ENCODE data around the gene NRSN2.

The NRSN2 gene

DNA sequence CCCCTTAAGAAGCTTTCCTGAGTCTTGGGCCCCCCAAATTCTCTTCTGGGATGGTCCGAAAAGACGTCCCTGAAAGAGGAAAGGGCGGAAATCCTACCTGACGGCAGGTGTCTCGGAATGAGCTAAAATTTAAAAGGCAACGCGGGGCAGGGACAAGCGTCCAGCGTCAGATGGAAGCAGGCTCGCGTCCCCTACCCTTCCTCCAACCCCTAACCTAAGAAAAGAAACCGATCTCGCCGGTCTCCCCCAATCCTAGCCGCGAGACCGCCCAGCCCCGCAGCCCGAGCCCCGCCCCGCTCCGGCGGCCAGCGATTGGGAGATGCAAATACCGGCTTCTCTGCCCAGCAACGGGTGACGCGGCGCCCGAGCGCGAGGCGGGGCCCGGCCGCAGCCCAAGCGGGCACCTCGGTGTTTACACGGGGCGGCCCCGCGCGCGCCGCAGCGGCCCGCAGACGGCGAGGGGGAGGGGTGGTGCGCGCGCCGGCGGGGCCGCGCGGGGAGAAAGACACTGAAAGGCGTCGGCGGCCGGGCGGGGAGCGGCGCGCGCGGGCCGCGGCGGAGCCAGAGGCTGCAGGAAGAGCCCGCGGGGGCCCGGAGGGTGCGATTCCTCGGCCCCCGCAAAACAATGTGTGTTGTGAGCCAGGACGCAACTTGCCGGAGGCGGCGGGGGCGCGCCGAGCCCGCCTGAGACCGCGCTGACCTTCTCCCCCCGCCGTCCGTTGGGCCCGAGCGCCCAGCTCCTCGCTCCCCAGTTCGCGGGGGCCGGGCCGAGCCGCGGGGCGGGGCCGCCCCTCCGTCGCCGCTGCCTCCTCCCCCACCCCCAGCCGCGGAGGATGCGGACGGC lies 21.6 kb upstream of the NRSN2 start, which contains the start of gene SOX12:
SOX12 (plus strand) TSS at position 508 of the 844 bp plus-strand sequence. CDS start 373 bp downstream, outside the sequence.
- peaks cover 15% of the 10 kb centered on the region; the same call in 1 of the 2 replicates for H3K36me3 ChIP-seq
- H4K20me1 ChIP-seq: peaks cover 37% of the 10 kb centered on the region
- H3K4me2 ChIP-seq: peak within 1 kb of the TSS; percentile 99
- H3K4me1 ChIP-seq: peaks cover 34% of the 10 kb centered on the region
- no peaks in the 10 kb centered on the region for H3K27me3 ChIP-seq
- H3K4me3 ChIP-seq: peak within 1 kb of the TSS; percentile 94
- H3K9ac ChIP-seq: peak within 1 kb of the TSS; percentile 92
- peak within 1 kb of the TSS; percentile 93 for H3K27ac ChIP-seq
- no peaks in the 10 kb centered on the region for H3K9me3 ChIP-seq
- no peak for TF ChIP-seq Cebpa-rat (IDR thresholded peaks at IDR 0.05)

DNA sequence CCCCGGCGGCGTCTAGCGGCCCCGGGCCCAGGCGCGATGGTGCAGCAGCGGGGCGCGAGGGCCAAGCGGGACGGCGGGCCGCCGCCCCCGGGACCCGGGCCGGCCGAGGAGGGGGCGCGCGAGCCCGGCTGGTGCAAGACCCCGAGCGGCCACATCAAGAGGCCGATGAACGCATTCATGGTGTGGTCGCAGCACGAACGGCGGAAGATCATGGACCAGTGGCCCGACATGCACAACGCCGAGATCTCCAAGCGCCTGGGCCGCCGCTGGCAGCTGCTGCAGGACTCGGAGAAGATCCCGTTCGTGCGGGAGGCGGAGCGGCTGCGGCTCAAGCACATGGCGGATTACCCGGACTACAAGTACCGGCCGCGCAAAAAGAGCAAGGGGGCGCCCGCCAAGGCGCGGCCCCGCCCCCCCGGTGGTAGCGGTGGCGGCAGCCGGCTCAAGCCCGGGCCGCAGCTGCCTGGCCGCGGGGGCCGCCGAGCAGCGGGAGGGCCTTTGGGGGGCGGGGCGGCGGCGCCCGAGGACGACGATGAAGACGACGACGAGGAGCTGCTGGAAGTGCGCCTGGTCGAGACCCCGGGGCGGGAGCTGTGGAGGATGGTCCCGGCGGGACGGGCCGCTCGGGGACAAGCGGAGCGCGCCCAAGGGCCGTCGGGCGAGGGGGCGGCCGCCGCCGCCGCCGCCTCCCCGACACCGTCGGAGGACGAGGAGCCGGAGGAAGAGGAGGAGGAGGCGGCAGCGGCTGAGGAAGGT lies 20.8 kb upstream of the NRSN2 start:
- peaks cover 15% of the 10 kb centered on the region; the same call in 1 of the 2 replicates for H3K36me3 ChIP-seq
- H3K27ac ChIP-seq: peak overlapping the region; percentile 93
- peak overlapping the region; percentile 94 for H3K4me3 ChIP-seq
- peaks cover 45% of the 10 kb centered on the region for H4K20me1 ChIP-seq
- H3K9me3 ChIP-seq: no peaks in the 10 kb centered on the region
- peak overlapping the region; percentile 92 for H3K9ac ChIP-seq
- H3K4me1 ChIP-seq: peaks cover 38% of the 10 kb centered on the region
- H3K27me3 ChIP-seq: no peaks in the 10 kb centered on the region
- no peak for TF ChIP-seq Cebpa-rat (IDR thresholded peaks at IDR 0.05)
- peak overlapping the region; percentile 99 for H3K4me2 ChIP-seq

GRCh38 chr20:326645-327185 lies 20.2 kb upstream of the NRSN2 start:
- Histone ChIP-seq H3K9me3 (no peaks in the 10 kb centered on the region), H4K20me1 (peaks cover 51% of the 10 kb centered on the region), H3K27me3 (no peaks in the 10 kb centered on the region), H3K27ac (peak overlapping the region; percentile 93), H3K36me3 (peaks cover 15% of the 10 kb centered on the region; the same call in 1 of the 2 replicates), H3K4me1 (peaks cover 38% of the 10 kb centered on the region), H3K4me2 (peak overlapping the region; percentile 99), H3K9ac (peak overlapping the region; percentile 92), H3K4me3 (peak overlapping the region; percentile 94)
- no peak for TF ChIP-seq Cebpa-rat (IDR thresholded peaks at IDR 0.05)

DNA sequence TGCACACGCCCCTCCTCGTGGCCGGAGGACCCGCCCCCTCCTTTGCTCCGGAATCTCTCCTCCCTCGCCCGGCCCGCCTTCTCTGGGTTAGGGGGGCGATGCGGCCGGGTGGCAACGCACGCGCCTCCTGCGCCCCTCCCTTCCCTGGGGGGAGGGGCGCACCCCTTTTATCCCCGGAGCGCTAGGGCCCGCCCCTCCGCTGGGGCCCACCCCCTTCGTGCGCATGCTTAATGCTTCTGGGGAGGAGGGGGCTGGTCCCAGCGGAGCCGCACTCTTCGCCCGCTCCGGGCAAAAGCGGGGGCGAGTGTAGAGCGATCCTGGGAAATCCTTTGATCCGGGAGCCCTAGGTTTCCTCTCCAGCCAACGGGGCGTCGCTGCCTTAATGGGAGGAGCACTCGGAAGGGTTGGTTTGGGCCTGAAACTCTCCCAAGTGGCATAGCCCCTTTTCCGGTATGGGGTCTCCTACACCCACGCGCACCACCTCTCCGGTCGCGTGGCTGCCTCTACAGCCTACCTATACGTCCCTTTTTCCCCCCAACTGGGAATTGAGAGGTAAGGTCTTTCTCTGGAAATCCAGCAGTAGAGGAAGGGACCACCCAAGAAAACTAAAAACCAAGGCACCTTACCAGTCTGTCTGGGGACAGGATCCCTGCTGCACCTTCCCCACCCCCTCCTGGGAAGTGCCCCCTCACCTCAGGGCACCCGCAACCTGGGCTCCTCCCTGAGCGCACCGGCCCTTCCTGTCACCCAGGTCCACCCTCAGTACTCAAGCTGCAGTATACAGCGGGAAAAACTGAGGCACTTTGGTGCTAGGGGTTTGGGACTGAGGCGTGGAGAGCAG lies 19.5 kb upstream of the NRSN2 start:
- no peak for TF ChIP-seq Cebpa-rat (IDR thresholded peaks at IDR 0.05)
- no peaks in the 10 kb centered on the region for H3K27me3 ChIP-seq
- peaks cover 15% of the 10 kb centered on the region; the same call in 1 of the 2 replicates for H3K36me3 ChIP-seq
- peaks cover 38% of the 10 kb centered on the region for H3K4me1 ChIP-seq
- peak overlapping the region; percentile 94 for H3K4me3 ChIP-seq
- peak overlapping the region; percentile 80 for H3K9ac ChIP-seq
- H3K4me2 ChIP-seq: peak overlapping the region; percentile 89
- H4K20me1 ChIP-seq: peaks cover 58% of the 10 kb centered on the region
- no peaks in the 10 kb centered on the region for H3K9me3 ChIP-seq
- H3K27ac ChIP-seq: peak overlapping the region; percentile 61

DNA sequence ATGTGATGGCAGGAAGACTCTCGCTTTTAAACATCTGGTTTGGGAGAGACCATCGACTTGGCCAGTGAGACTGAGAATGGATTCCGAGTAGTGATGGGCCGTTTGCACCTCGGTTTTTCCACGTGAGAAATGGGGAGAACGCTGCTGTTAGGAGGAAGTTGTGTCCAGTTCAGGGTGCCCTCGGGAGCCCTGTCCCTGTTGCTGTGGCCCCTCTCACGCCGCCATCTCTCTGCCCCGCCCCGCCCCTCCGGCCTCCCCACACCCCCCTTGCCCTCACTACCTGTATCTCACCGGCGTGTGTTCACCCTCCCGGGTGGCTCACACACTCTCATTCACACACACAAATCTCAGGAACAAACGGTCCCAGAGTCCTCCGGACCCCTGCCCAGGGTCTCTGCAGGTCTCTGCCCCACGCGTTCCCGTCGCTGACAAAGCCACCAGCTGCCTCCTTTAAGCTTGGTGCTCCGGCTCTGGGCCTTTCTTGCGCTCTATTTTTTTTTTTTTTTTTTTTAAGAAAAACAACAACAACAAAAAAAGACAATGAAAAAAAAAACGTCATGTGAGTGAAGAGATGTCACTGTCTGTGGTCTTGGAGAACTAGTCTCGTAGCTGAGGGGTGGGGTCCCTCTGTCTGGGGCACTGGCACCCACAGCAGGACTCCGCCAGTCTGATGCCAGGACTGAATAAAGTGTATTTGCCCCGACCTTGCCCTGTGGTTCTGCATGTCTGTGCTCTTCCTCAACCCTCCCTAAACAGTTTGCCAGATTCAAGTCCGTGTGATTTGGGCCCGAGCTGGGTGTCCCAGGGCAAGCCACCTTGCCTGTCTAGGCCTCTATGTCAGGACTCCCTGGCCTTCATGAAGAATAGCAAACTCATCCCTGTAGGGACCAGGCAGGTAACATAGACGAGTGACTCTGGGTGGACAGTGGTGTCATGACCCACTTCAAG lies 18.6 kb upstream of the NRSN2 start:
- Histone ChIP-seq H3K4me3 (peak overlapping the region; percentile 94), H4K20me1 (peaks cover 62% of the 10 kb centered on the region)

DNA sequence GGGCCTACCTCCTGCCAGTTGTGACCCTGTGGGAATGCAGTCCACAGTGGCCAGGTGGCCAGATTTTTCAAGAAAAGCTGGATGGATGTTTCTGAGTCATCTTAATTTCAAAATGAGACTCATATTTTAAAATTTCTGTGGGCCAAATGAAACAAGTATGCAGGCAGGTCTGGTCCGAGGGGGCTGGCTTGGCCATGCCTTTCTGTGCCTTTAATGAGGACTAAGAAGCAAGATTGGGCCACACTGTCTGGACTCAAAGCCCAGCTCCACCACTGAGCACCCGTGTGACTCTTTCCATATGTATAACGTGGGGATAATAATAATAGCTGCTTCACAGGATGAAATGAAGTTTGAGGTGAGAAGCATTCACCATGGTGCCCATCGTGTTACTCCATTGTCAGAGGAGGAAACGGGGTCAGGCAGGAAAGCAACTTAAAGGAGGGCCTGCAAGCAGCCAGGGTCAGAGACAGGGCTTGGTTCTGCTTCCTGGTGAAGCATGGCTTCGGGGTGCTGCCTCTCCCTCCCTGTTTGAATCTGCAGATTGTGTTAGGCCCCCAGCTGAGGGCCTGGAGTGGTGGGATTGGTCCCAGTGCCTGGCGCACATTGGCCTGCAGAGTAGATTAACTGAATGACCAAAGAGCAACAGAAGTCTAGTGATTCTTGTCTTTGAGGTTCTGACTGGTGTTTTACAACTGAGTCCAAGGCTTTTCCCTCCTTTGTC lies 17.8 kb upstream of the NRSN2 start:
- peaks cover 27% of the 10 kb centered on the region for H3K36me3 ChIP-seq
- H3K27ac ChIP-seq: no peak overlapping the region
- no peaks in the 10 kb centered on the region for H3K27me3 ChIP-seq
- peaks cover 31% of the 10 kb centered on the region for H3K4me1 ChIP-seq
- peaks cover 62% of the 10 kb centered on the region for H4K20me1 ChIP-seq
- no peaks in the 10 kb centered on the region for H3K9me3 ChIP-seq
- TF ChIP-seq Cebpa-rat (IDR thresholded peaks at IDR 0.05): no peak
- H3K9ac ChIP-seq: peak overlapping the region; percentile 36
- peak overlapping the region; percentile 94; the same call in 1 of the 2 replicates for H3K4me3 ChIP-seq
- H3K4me2 ChIP-seq: peak overlapping the region; percentile 89

More for the DNA sequence above, 18.6 kb upstream of the NRSN2 start:
- peak overlapping the region; percentile 89 for H3K4me2 ChIP-seq
- H3K9ac ChIP-seq: peak overlapping the region; percentile 80
- TF ChIP-seq Cebpa-rat (IDR thresholded peaks at IDR 0.05): no peak
- H3K9me3 ChIP-seq: no peaks in the 10 kb centered on the region
- peaks cover 37% of the 10 kb centered on the region for H3K4me1 ChIP-seq
- H3K27ac ChIP-seq: peak overlapping the region; percentile 61; the same call in 1 of the 2 replicates
- peaks cover 19% of the 10 kb centered on the region; the same call in 1 of the 2 replicates for H3K36me3 ChIP-seq
- H3K27me3 ChIP-seq: no peaks in the 10 kb centered on the region

DNA sequence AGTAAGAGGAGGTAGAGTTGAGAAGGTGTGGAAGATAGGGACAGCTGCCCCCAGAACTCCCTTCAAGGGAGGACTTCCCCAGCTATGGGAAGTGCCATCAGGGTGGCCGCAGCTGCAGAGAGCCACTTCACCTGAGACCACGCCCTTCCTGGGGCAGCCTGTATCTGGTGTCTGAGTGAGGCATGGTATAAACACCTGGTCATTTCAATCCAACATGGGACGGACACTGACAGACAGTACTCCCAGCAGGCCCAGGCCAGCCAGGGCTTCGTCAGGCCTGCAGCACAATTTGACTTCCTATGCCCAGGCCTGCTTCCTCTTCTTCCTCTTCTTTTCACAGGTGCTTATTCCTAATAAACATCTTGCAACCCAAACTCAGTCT lies 17.1 kb upstream of the NRSN2 start:
- Histone ChIP-seq H3K27ac (no peak overlapping the region), H3K4me1 (peaks cover 31% of the 10 kb centered on the region), H3K36me3 (peaks cover 32% of the 10 kb centered on the region), H3K4me2 (peak overlapping the region; percentile 89), H3K27me3 (no peaks in the 10 kb centered on the region), H3K9me3 (no peaks in the 10 kb centered on the region), H4K20me1 (peaks cover 62% of the 10 kb centered on the region), H3K4me3 (no peak overlapping the region), H3K9ac (peak overlapping the region; percentile 36)
- no peak for TF ChIP-seq Cebpa-rat (IDR thresholded peaks at IDR 0.05)
